GM12878 (cell line): ENCODE measurements around the gene TJAP1. TPM values are rescaled to one million over a fixed set of nuclear protein-coding genes. Genes with fewer than 3 reads are reported as not detected.

Experiments used
- BRCA1 ChIP-seq: IDR thresholded peaks from 2 replicates; pipeline ENCODE4 v1.6.1; 2011; ENCODE audit warnings: low read depth, low read length, improper control_type of control experiment
- EP300 ChIP-seq, 2 experiments: fragments of 150-350 bp in 1 of 2; IDR thresholded peaks; 2 replicates each; pipeline ENCODE4 v1.6.1; 2011 to 2012; ENCODE audit warnings: low read depth in 2 of 2, low read length in 2 of 2, borderline replicate concordance in 1 of 2, improper control_type of control experiment in 1 of 2, inconsistent platforms in 1 of 2; ENCODE audit not compliant: control insufficient read depth in 1 of 2
- TCF7 ChIP-seq: IDR thresholded peaks from 2 replicates; pipeline ENCODE4 v1.6.1; 2014; ENCODE audit warnings: antibody characterized with exemption, borderline replicate concordance
- ZNF622 ChIP-seq: fragments of 450-650 bp; IDR thresholded peaks from 2 replicates; pipeline ENCODE4 v1.6.1; 2017; ENCODE audit warnings: mild to moderate bottlenecking, inconsistent platforms
- polyA plus RNA-seq, 11 experiments: library from polyadenylated mRNA; depleted of rRNA in 4 of 11; unstranded in 6 of 11; stranded (reverse) in 5 of 11; fragments of >200 nt; fragmentation: Nextera tagmentation in 4 of 11; fragmentation: Illumina TruSeq in 1 of 11; extraction: Ambion mirVana in 4 of 11; extraction: Trizol in 1 of 11; gene quantifications; 1 replicate in 1 of 11; 2 replicates in 10 of 11; pipeline versions ENCODE4 v1.2.1 to v1.2.3, GENCODE V29; 2011 to 2016; ENCODE audit warnings: inconsistent platforms in 2 of 11, missing spikeins in 2 of 11, low read depth in 1 of 11
- total RNA-seq, 4 experiments: library from RNA; depleted of rRNA in 3 of 4; stranded (reverse); fragments of >200 nt in 3 of 4; fragmentation: Illumina TruSeq in 1 of 4; extraction: Trizol in 1 of 4; gene quantifications; 2 replicates each; pipeline versions ENCODE4 v1.2.1 to v1.2.3, GENCODE V29; 2013 to 2021
- TF ChIP-seq, protein P1 (sequence below): fragments of 450-650 bp; formaldehyde crosslinking; IDR thresholded peaks from 2 replicates; pipeline ENCODE4 v1.4.0; 2022; ENCODE audit warnings: mild to moderate bottlenecking, moderate library complexity
- TF ChIP-seq, protein P2 (sequence below): IDR thresholded peaks from 2 replicates; pipeline ENCODE4 v1.6.1; 2011; ENCODE audit warnings: borderline replicate concordance, low read depth, mild to moderate bottlenecking, moderate library complexity, low read length; ENCODE audit not compliant: insufficient read depth, poor library complexity, severe bottlenecking
- TF ChIP-seq, protein P3 (sequence below): fragments of 450-650 bp; IDR thresholded peaks from 2 replicates; pipeline ENCODE4 v1.6.1; 2017; ENCODE audit warnings: borderline replicate concordance
- TF ChIP-seq, protein P4 (sequence below): fragments of 150-350 bp; IDR thresholded peaks from 2 replicates; pipeline ENCODE4 v1.6.1; 2014; ENCODE audit warnings: mild to moderate bottlenecking, low read depth, low read length

Gene TJAP1
- total and polyA plus RNA-seq, 10 of the 15 experiments (the other 5 are each of a cell fraction or from before 2014, with no cell fraction given), result 0.11 to 22.6 (median 12.8) TPM

DNA sequence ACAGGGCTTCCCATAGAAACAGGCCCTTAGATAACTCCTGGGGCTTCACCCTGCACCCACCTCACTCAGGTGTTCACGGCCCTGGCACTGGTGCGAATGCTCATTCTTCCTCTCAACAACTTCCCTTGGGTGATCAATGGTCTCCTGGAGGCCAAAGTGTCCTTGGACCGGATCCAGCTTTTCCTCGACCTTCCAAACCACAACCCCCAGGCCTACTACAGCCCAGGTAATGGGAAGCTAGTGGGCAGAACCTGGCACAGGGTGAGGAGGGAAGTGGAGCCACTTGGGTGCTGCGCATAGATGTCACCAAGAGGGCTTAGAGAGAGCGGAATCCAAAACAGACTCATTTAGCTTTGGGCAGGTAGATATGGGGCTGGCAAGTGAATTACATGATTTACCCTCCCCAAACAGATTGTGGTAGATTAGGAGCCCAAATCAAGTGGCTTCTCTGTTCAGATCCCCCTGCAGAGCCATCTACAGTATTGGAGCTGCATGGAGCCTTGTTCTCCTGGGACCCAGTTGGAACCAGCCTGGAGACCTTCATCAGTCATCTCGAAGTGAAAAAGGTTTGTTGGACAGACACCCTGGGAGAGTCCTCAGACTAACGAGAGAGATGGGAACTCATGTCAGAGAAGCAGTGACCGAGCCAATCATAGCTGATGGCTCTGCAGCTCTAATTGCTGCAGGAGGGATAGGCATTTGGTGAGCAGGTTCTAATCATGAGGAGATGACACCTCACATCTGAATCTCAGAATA lies 41.5 kb upstream of the TJAP1 start (continued):
- TF ChIP-seq, protein P1, sequence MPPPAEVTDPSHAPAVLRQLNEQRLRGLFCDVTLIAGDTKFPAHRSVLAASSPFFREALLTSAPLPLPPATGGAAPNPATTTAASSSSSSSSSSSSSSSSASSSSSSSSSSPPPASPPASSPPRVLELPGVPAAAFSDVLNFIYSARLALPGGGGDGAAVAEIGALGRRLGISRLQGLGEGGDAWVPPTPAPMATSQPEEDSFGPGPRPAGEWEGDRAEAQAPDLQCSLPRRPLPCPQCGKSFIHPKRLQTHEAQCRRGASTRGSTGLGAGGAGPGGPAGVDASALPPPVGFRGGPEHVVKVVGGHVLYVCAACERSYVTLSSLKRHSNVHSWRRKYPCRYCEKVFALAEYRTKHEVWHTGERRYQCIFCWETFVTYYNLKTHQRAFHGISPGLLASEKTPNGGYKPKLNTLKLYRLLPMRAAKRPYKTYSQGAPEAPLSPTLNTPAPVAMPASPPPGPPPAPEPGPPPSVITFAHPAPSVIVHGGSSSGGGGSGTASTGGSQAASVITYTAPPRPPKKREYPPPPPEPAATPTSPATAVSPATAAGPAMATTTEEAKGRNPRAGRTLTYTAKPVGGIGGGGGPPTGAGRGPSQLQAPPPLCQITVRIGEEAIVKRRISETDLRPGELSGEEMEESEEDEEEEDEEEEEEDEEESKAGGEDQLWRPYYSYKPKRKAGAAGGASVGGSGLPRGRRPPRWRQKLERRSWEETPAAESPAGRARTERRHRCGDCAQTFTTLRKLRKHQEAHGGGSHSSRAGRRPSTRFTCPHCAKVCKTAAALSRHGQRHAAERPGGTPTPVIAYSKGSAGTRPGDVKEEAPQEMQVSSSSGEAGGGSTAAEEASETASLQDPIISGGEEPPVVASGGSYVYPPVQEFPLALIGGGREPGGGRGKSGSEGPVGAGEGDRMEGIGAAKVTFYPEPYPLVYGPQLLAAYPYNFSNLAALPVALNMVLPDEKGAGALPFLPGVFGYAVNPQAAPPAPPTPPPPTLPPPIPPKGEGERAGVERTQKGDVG (CRISPR knock-in tag), result no peak
- TF ChIP-seq, protein P2, sequence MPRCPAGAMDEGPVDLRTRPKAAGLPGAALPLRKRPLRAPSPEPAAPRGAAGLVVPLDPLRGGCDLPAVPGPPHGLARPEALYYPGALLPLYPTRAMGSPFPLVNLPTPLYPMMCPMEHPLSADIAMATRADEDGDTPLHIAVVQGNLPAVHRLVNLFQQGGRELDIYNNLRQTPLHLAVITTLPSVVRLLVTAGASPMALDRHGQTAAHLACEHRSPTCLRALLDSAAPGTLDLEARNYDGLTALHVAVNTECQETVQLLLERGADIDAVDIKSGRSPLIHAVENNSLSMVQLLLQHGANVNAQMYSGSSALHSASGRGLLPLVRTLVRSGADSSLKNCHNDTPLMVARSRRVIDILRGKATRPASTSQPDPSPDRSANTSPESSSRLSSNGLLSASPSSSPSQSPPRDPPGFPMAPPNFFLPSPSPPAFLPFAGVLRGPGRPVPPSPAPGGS, result no peak
- TF ChIP-seq EP300 (IDR thresholded peaks at IDR 0.05; ENCODE audit: borderline replicate concordance in 1 of 2, control insufficient read depth in 1 of 2, low read depth in 2 of 2, low read length in 2 of 2) (no peak), BRCA1 (no peak), TCF7 (no peak), ZNF622 (no peak)
- TF ChIP-seq, protein P3, sequence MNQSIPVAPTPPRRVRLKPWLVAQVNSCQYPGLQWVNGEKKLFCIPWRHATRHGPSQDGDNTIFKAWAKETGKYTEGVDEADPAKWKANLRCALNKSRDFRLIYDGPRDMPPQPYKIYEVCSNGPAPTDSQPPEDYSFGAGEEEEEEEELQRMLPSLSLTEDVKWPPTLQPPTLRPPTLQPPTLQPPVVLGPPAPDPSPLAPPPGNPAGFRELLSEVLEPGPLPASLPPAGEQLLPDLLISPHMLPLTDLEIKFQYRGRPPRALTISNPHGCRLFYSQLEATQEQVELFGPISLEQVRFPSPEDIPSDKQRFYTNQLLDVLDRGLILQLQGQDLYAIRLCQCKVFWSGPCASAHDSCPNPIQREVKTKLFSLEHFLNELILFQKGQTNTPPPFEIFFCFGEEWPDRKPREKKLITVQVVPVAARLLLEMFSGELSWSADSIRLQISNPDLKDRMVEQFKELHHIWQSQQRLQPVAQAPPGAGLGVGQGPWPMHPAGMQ, result no peak
- TF ChIP-seq, protein P4, sequence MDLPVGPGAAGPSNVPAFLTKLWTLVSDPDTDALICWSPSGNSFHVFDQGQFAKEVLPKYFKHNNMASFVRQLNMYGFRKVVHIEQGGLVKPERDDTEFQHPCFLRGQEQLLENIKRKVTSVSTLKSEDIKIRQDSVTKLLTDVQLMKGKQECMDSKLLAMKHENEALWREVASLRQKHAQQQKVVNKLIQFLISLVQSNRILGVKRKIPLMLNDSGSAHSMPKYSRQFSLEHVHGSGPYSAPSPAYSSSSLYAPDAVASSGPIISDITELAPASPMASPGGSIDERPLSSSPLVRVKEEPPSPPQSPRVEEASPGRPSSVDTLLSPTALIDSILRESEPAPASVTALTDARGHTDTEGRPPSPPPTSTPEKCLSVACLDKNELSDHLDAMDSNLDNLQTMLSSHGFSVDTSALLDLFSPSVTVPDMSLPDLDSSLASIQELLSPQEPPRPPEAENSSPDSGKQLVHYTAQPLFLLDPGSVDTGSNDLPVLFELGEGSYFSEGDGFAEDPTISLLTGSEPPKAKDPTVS, result no peak
- TF ChIP-seq, all 136 proteins: peak for 0
